GM12878 (cell line): ENCODE measurements around the gene ERAL1. TPM values are rescaled to one million over a fixed set of nuclear protein-coding genes. Genes with fewer than 3 reads are reported as not detected.

Experiments
- ATAC-seq: fragments of 200-7000 bp; cut with Tn5 transposase; 3 replicates; pipeline ENCODE4 v1.9.1; 2020; ENCODE audit warnings: mild to moderate bottlenecking, moderate library complexity
- BruUV-seq: library from RNA; stranded (reverse); fragments of 400-500 nt; replicated peaks from 2 replicates; lab custom pipeline; 2021; lab: Mats Ljungman, UMichigan
- CTCF ChIA-PET: fragments of 300-600 bp; sonication (Branson Sonifier 250); formaldehyde crosslinking; extraction: SDS; loops from one replicate; lab custom pipeline; 2021; ENCODE audit warnings: inconsistent platforms; lab: Yijun Ruan, JAX
- POLR2A ChIA-PET: fragments of 350-600 bp; formaldehyde crosslinking; extraction: SDS; loops from one replicate; lab custom pipeline; 2021; ENCODE audit warnings: inconsistent platforms; lab: Charles Lee
- RAD21 ChIA-PET: fragments of 300-600 bp; sonication (Branson Sonifier 250); formaldehyde crosslinking; loops from one replicate; lab custom pipeline; 2023; ENCODE audit warnings: antibody characterized with exemption; ENCODE audit not compliant: unreplicated experiment; lab: Charles Lee
- SMC1A ChIA-PET: fragments of 300-600 bp; sonication (Branson Sonifier 250); formaldehyde crosslinking; loops from one replicate; lab custom pipeline; 2023; ENCODE audit not compliant: unreplicated experiment, uncharacterized antibody; lab: Charles Lee
- DNase-seq: peaks from one replicate; pipeline ENCODE4 v3.0.0-alpha.2; 2011; ENCODE audit warnings: low read depth, low spot score
- FAIRE-seq: peaks from 3 replicates; lab custom pipeline; 2011; peaks lifted over from hg19 to GRCh38; lab: Jason Lieb, UNC
- H2AFZ ChIP-seq: 2 replicates; pipeline ENCODE4 v1.6.0; 2011; ENCODE audit warnings: low read depth, low read length, control low read depth; ENCODE audit not compliant: control insufficient read depth
- H3K27ac ChIP-seq: 2 replicates; pipeline ENCODE4 v1.5.1; 2011; ENCODE audit warnings: control low read depth; ENCODE audit not compliant: control insufficient read depth, insufficient read depth
- H3K27me3 ChIP-seq, 2 experiments: replicated peaks in 1 of 2; 2 replicates each; pipeline versions ENCODE4 v1.6.0 to v1.6.1; 2011; ENCODE audit warnings: low read length in 1 of 2; ENCODE audit not compliant: control insufficient read depth in 2 of 2, insufficient read depth in 2 of 2
- H3K36me3 ChIP-seq, 2 experiments: 2 replicates each; pipeline ENCODE4 v1.5.1; 2011; ENCODE audit warnings: low read length in 1 of 2; ENCODE audit not compliant: control insufficient read depth in 2 of 2, insufficient read depth in 2 of 2
- H3K4me1 ChIP-seq: 2 replicates; pipeline ENCODE4 v1.6.1; 2011; ENCODE audit warnings: mild to moderate bottlenecking, low read length, moderate library complexity, mixed read lengths; ENCODE audit not compliant: control insufficient read depth, insufficient read depth
- H3K4me2 ChIP-seq: 2 replicates; pipeline ENCODE4 v1.6.0; 2011; ENCODE audit warnings: control low read depth; ENCODE audit not compliant: control insufficient read depth, insufficient read depth
- H3K4me3 ChIP-seq: fragments of 200-600 bp; sonication (generic); 2 replicates; pipeline ENCODE4 v1.5.1; 2016
- H3K79me2 ChIP-seq: 2 replicates; pipeline ENCODE4 v1.6.0; 2011; ENCODE audit warnings: low read length; ENCODE audit not compliant: control insufficient read depth, insufficient read depth
- H3K9ac ChIP-seq: 2 replicates; pipeline ENCODE4 v1.8.0; 2011; ENCODE audit warnings: low read length, control low read depth, mixed read lengths; ENCODE audit not compliant: control insufficient read depth, insufficient read depth
- H3K9me3 ChIP-seq: replicated peaks from 3 replicates; pipeline ENCODE4 v1.5.1; 2011; ENCODE audit warnings: mild to moderate bottlenecking, low read length; ENCODE audit not compliant: control insufficient read depth, insufficient read depth
- H4K20me1 ChIP-seq: 2 replicates; pipeline ENCODE4 v1.6.0; 2011; ENCODE audit not compliant: control insufficient read depth, insufficient read depth
- BMI1 ChIP-seq: fragments of 450-650 bp; IDR thresholded peaks from 2 replicates; pipeline ENCODE4 v1.6.1; 2016; ENCODE audit warnings: mild to moderate bottlenecking, moderate library complexity, borderline replicate concordance
- CBX5 ChIP-seq: sonication (generic); IDR thresholded peaks from 2 replicates; pipeline ENCODE4 v1.6.1; 2016; ENCODE audit warnings: low read depth, moderate library complexity, mild to moderate bottlenecking, inconsistent platforms
- CEBPB ChIP-seq, 2 experiments: fragments of 150-350 bp in 1 of 2; IDR thresholded peaks; 2 replicates each; pipeline ENCODE4 v1.6.1; 2012 to 2014; ENCODE audit warnings: low read depth in 2 of 2, low read length in 2 of 2, borderline replicate concordance in 1 of 2, inconsistent platforms in 1 of 2
- CREB1 ChIP-seq: IDR thresholded peaks from 2 replicates; pipeline ENCODE4 v1.6.1; 2012; ENCODE audit warnings: low read depth, mild to moderate bottlenecking, inconsistent platforms
- DPF2 ChIP-seq: fragments of 450-650 bp; IDR thresholded peaks from 2 replicates; pipeline ENCODE4 v1.6.1; 2017; ENCODE audit warnings: mild to moderate bottlenecking
- EGR1 ChIP-seq, 2 experiments: IDR thresholded peaks; 1 replicate in 1 of 2; 2 replicates in 1 of 2; pipeline ENCODE4 v1.6.1; 2011 to 2012; ENCODE audit warnings: low read depth in 2 of 2, low read length in 2 of 2, borderline replicate concordance in 1 of 2, mild to moderate bottlenecking in 1 of 2, moderate library complexity in 1 of 2
- HDGF ChIP-seq: fragments of 450-650 bp; IDR thresholded peaks from 2 replicates; pipeline ENCODE4 v1.6.1; 2016; ENCODE audit warnings: antibody characterized with exemption
- IKZF2 ChIP-seq, 2 experiments: fragments of 450-650 bp; IDR thresholded peaks; 2 replicates each; pipeline ENCODE4 v1.6.1; 2017; ENCODE audit warnings: mild to moderate bottlenecking in 2 of 2, moderate library complexity in 2 of 2
- MEF2B ChIP-seq: fragments of 450-650 bp; IDR thresholded peaks from 2 replicates; pipeline ENCODE4 v1.6.1; 2018; ENCODE audit warnings: mild to moderate bottlenecking, moderate library complexity; ENCODE audit not compliant: partially characterized antibody, poor library complexity, severe bottlenecking
- NFXL1 ChIP-seq: fragments of 450-650 bp; IDR thresholded peaks from 2 replicates; pipeline ENCODE4 v1.6.1; 2017; ENCODE audit warnings: antibody characterized with exemption, mild to moderate bottlenecking, borderline replicate concordance
- NR2C2 ChIP-seq: IDR thresholded peaks from 2 replicates; pipeline ENCODE4 v1.6.1; 2011; ENCODE audit warnings: borderline replicate concordance, low read depth; ENCODE audit not compliant: control insufficient read depth, insufficient read length
- NR2F1 ChIP-seq: fragments of 450-650 bp; conservative IDR thresholded peaks from 2 replicates; pipeline ENCODE4 v1.6.1; 2017; ENCODE audit warnings: mild to moderate bottlenecking
- RUNX3 ChIP-seq: IDR thresholded peaks from 2 replicates; pipeline ENCODE4 v1.6.1; 2012; ENCODE audit warnings: low read length, inconsistent platforms
- SIX5 ChIP-seq: IDR thresholded peaks from 2 replicates; pipeline ENCODE4 v1.6.1; 2011; ENCODE audit warnings: mild to moderate bottlenecking, low read depth, low read length, moderate library complexity; ENCODE audit not compliant: severe bottlenecking
- SMC3 ChIP-seq: IDR thresholded peaks from 2 replicates; pipeline ENCODE4 v1.6.1; 2011; ENCODE audit warnings: low read length, improper control_type of control experiment, borderline replicate concordance
- SREBF1 ChIP-seq: IDR thresholded peaks from 2 replicates; pipeline ENCODE4 v1.6.1; 2012; ENCODE audit warnings: mild to moderate bottlenecking, low read length
- SRF ChIP-seq, 2 experiments: IDR thresholded peaks; 2 replicates each; pipeline ENCODE4 v1.6.1; 2011; ENCODE audit warnings: low read depth in 2 of 2, low read length in 2 of 2, mild to moderate bottlenecking in 1 of 2, moderate library complexity in 1 of 2
- TCF3 ChIP-seq: IDR thresholded peaks from 2 replicates; pipeline ENCODE4 v1.6.1; 2012; ENCODE audit warnings: low read depth, mild to moderate bottlenecking, low read length, borderline replicate concordance; ENCODE audit not compliant: insufficient read depth
- ZZZ3 ChIP-seq: IDR thresholded peaks from 2 replicates; pipeline ENCODE4 v1.6.1; 2011; ENCODE audit warnings: low read depth; ENCODE audit not compliant: control insufficient read depth, insufficient read length
- WGBS: methylation state at CpG from one replicate; pipeline ENCODE4 v1.1.6; 2016; ENCODE audit warnings: low lambda C conversion rate; ENCODE audit not compliant: insufficient replicate concordance, insufficient coverage; ENCODE audit errors: missing lambda C conversion rate; 5-methylcytosine and 5-hydroxymethylcytosine counted together
- in situ Hi-C: fragments of 300-500 bp; cut with MboI; formaldehyde crosslinking; loops from 9 replicates; pipeline ENCODE4 v1.14.3; 2018; ENCODE audit warnings: mixed read lengths
- intact Hi-C: fragments of 100-400 bp; cut with micrococcal nuclease; formaldehyde crosslinking; loops from one replicate; pipeline ENCODE4 v1.14.2; 2022; ENCODE audit not compliant: unreplicated experiment
- polyA plus RNA-seq, 11 experiments: library from polyadenylated mRNA; depleted of rRNA in 4 of 11; unstranded in 6 of 11; stranded (reverse) in 5 of 11; fragments of >200 nt; fragmentation: Nextera tagmentation in 4 of 11; fragmentation: Illumina TruSeq in 1 of 11; extraction: Ambion mirVana in 4 of 11; extraction: Trizol in 1 of 11; gene quantifications; 1 replicate in 1 of 11; 2 replicates in 10 of 11; pipeline versions ENCODE4 v1.2.1 to v1.2.3, GENCODE V29; 2011 to 2016; ENCODE audit warnings: inconsistent platforms in 2 of 11, missing spikeins in 2 of 11, low read depth in 1 of 11
- total RNA-seq, 4 experiments: library from RNA; depleted of rRNA in 3 of 4; stranded (reverse); fragments of >200 nt in 3 of 4; fragmentation: Illumina TruSeq in 1 of 4; extraction: Trizol in 1 of 4; gene quantifications; 2 replicates each; pipeline versions ENCODE4 v1.2.1 to v1.2.3, GENCODE V29; 2013 to 2021

The ERAL1 gene
- total and polyA plus RNA-seq, 10 of the 15 experiments (the other 5 are each of a cell fraction or from before 2014, with no cell fraction given), result 27.7 to 175 (median 104) TPM

- no peak overlapping the region for H3K4me2 ChIP-seq
- no peak overlapping the region for H3K9ac ChIP-seq
- WGBS, result 86% methylated on average over 5 of the region's 5 CpGs
- peaks cover 0 to 3% of the 10 kb centered on the region in 2 experiments; a peak in 3 of 4 replicates for H3K36me3 ChIP-seq
- H3K9me3 ChIP-seq, result no peaks in the 10 kb centered on the region
- FAIRE-seq (no peak), ATAC-seq (no peak), DNase-seq (no peak)
- no peak overlapping the region for H2AFZ ChIP-seq
- H4K20me1 ChIP-seq, result no peaks in the 10 kb centered on the region; the same call in 1 of the 2 replicates
- H3K4me3 ChIP-seq, result no peak overlapping the region
- H3K79me2 ChIP-seq, result peaks cover 4% of the 10 kb centered on the region; the same call in 1 of the 2 replicates
- no TSS peak for BruUV-seq
- TF ChIP-seq BMI1 (no peak), SREBF1 (no peak), HDGF (no peak), SRF (IDR thresholded peaks at IDR 0.05; ENCODE audit: low read depth in 2 of 2, low read length in 2 of 2) (no peak), SIX5 (no peak), ZZZ3 (no peak), MEF2B (no peak), SMC3 (no peak), CBX5 (no peak), NFXL1 (no peak), RUNX3 (no peak), TCF3 (no peak), DPF2 (no peak), CEBPB (IDR thresholded peaks at IDR 0.05; ENCODE audit: borderline replicate concordance in 1 of 2, low read depth in 2 of 2, low read length in 2 of 2) (no peak), EGR1 (IDR thresholded peaks at IDR 0.05; ENCODE audit: borderline replicate concordance in 1 of 2, low read depth in 2 of 2, low read length in 2 of 2) (no peak), CREB1 (no peak), NR2F1 (no peak), IKZF2 (IDR thresholded peaks at IDR 0.05) (no peak), NR2C2 (no peak)
- CTCF ChIA-PET, result interaction anchor here (1.3 to 5.4 kb wide), 4 partner anchors 11 to 41 kb away, joined by 3 to 22 read pairs (median 6); no protein-coding TSS in a partner anchor
- SMC1A ChIA-PET, result interaction anchor here (1.1 kb wide), 1 partner anchor 18 kb away, joined by 3 read pairs; no protein-coding TSS in a partner anchor
- POLR2A ChIA-PET, result no interaction called here
- H3K27ac ChIP-seq, result no peak overlapping the region
- RAD21 ChIA-PET, result interaction anchor here (3.4 kb wide), 1 partner anchor 11 kb away, joined by 9 read pairs; no protein-coding TSS in a partner anchor
- intact Hi-C loops (no loop called here), in situ Hi-C loops (loop anchor here (25.0 kb wide), 1 partner anchor 1403 kb away; no protein-coding TSS in a partner anchor)
- H3K27me3 ChIP-seq, result no peaks in the 10 kb centered on the region
- H3K4me1 ChIP-seq, result peaks cover 59% of the 10 kb centered on the region
These were observed 35.2 kb downstream of the ERAL1 start for GRCh38 chr17:28889996-28890395.
